ENCODE results near the gene ERI3.
"Not testable (repeated sequence)": the region's sequence is repeated elsewhere in the genome, so short reads cannot be mapped to it uniquely, and the experiment has no call there.

The ERI3 gene

GRCh38 chr1:44229435-44230167, 125.5 kb downstream of the ERI3 start:
- DNase-seq: no peak

- DNase-seq: no peak
Observed at GRCh38 chr1:44228218-44228617, 126.8 kb downstream of the ERI3 start.

DNA sequence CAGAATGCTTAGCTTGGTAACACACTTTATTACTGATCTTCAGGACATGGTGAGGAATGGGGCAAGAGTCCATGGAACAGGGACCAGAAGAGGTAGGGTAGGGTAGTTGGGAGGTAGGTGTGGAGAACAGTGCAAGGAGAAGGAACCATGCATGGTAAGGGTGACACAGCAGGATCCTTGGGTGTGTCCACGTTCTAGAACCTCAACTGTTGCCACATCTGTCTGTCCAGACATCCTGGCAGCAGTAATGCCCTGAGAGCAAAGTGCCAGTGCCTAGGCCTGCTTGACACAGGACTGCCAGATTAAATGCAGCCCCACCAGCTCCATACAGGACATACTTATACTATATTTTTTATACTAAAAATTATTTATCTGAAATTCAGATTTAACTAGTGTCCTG, 127.8 kb downstream of the ERI3 start:
- no peak for DNase-seq

DNA sequence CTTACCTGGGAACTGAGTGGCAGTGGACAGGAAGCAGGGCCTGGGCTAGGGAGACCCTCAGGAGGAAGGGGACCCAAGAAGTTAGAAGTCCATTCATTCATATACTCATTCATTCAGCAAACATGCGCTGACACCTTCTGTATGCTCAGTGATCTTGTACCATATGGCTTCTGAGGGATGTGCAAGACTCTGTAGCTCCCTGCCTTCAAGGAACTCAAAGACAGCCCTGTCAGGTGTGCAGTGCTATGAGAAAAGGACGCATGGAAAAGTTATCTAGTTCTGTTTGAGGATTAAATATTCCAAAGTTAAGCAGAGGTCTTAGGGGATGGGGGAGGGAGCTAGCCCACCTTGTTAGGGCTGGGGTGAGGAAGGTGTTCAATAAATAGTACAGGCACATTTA, 129.3 kb downstream of the ERI3 start:
- DNase-seq: no peak

DNA sequence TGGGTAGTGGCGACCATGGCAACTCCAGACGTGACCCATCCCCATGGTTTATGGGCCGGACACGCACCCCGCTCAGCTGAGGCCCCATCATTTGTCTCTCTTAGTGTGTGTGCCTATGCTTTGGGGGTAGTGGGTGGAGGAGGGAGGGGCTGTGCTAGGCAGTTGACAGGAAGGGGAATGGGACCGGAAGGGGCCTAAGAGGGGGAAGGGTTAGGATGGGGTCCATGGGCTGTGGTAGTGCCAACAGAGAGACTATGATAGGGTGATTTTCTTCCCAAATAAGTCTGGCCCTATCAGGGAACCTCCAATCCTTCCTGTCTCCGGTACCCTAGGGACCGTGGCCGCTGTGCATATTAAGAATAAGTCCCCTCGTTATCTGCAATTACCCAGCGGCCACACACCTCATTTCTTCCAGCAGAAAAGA, 131.9 kb downstream of the ERI3 start:
- no peak for DNase-seq

- no peak for DNase-seq
Observed at GRCh38 chr1:44222397-44223186, 132.5 kb downstream of the ERI3 start.

- no peak for DNase-seq
Observed at GRCh38 chr1:44221769-44222168, 133.3 kb downstream of the ERI3 start.

DNA sequence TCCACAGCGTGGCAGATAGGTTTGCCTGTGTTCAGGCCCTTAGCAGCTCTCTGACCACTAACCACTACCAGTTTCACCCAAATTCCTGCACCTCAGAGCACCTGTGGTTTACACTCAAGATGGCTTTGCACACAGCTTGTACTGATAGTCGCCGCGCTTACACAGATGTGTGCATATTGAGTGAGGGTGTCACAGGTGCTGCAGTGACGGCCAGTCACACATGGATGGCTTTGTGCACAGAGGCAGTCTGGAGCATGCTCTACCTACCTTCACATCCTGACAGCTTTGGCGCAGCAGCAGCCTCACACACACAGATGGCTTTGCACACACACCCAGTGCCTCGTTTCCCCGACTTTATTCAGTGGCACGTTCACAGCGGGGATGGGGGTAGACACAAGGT, 134.3 kb downstream of the ERI3 start:
- DNase-seq: no peak

GRCh38 chr1:44220001-44220751, 134.9 kb downstream of the ERI3 start:
- DNase-seq: no peak

DNA sequence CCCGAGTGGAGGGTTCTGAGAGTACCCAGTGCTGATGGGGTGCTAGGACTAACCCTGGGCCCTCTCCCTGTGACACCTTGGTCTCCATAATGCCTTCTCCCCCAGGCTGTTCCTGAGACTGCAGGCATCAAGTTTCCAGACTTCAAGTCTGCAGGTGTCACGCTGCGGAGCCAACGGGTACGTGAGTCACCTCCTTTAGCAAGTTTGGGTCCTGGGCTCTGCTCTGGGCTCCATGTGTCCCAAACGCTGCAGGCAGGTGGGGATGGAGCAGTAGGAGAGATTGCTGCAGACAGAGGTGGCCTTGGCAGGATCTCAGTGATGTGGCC, 135.8 kb downstream of the ERI3 start:
- no peak for DNase-seq

DNA sequence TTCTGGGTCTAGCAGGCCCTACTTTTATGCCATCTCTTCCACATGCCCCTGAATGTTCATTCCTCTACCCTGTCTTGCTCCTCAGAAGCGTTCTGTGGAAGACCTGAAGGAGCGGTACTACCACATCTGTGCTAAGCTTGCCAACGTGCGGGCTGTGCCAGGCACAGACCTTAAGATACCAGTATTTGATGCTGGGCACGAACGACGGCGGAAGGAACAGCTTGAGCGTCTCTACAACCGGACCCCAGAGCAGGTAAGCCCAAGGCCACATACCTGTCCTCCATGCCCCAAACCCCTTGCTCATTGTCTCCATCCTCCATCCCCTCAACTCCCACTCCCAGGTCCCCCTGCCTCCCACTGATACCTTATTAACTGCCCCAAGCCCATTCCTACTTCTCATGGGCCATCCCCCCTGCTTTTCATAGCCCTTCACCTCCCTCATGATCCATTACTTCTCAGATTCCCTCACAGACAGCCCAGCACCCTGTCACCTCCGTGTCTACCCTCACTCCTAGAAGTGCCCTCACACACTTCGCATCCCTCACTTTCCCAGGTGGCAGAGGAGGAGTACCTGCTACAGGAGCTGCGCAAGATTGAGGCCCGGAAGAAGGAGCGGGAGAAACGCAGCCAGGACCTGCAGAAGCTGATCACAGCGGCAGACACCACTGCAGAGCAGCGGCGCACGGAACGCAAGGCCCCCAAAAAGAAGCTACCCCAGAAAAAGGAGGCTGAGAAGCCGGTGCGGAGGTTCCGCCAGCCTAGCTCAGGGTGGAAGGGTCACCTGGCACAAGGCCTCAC, 136.4 kb downstream of the ERI3 start:
- DNase-seq: no peak

GRCh38 chr1:44217809-44218410, 137.1 kb downstream of the ERI3 start:
- peak; percentile 77 for DNase-seq

DNA sequence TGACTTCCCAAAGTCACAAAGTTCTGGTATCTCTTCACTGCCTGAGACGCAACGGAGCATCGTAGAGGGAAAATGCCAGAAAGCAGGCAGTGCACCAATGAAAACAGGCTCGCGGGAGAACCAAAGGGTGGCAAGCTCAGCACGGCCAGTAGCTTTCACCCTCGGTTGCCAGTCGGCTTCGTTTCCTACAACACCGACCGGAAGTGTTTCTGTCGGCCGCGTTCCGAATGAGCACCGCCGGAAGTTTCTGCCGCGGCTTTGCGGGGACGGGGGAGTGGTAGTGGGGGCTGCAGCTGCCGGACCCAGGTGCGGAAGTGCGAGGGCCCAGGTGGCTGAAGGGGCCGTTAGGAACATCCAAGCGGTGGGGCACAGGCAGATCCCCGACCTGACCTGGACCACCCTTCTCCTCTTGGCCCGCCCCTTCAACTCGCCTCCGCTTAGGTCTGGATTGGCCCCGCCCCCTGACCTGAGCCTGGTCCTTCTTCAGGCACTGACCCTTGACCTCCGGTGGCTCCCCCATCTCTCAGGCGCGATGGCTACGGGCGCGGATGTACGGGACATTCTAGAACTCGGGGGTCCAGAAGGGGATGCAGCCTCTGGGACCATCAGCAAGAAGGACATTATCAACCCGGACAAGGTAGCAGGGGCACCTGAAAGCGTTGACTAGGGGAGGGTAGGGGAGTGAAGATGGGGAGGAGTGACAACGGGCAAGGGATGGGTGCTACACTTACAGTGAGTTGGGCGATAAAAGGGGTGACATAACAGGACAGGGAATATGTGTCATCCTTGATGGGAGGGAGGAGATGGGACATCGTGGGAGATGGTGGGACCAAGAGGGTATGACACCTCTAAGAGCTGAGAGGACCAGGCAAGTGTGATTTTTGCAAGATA, 141.6 kb downstream of the ERI3 start, which contains the start of gene DMAP1:
DMAP1 (plus strand) TSS at position 250 of the 891 bp plus-strand sequence; CDS start at position 533, 283 bp downstream.
- DNase-seq: peak; percentile 80

GRCh38 chr1:44212355-44213221, 142.5 kb downstream of the ERI3 start:
- peak; percentile 31 for DNase-seq

- no peak for DNase-seq
Observed at GRCh38 chr1:44210595-44210994, 144.5 kb downstream of the ERI3 start.

DNA sequence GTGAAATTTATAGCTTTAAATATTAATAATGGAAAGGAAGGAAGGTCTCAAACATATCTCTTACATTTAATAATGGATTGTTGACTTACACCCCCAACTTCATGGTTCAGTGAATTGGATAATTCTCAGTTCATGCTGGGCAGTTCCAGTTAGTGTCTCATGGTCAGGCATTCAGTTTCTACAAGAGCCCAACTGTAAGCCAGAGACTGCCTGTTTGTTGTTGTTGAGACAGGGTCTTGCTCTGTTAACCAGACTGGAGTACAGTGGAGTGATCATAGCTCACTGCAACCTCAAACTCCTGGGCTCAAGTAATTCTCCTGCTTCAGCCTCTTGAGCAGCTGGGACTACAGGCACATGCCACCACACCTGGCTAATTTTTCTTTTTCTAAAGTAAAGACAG, 146.8 kb downstream of the ERI3 start:
- no peak for DNase-seq

GRCh38 chr1:44206545-44206944, 148.5 kb downstream of the ERI3 start:
- DNase-seq: not testable (repeated sequence)

GRCh38 chr1:44200336-44200735, 154.7 kb downstream of the ERI3 start:
- DNase-seq: no peak

- DNase-seq: no peak
Observed at GRCh38 chr1:44174630-44175029, 180.4 kb downstream of the ERI3 start.
